GM18505 (cell line): ENCODE results near the gene LSM12.
"Not testable (repeated sequence)": the region's sequence is repeated elsewhere in the genome, so short reads cannot be mapped to it uniquely, and the experiment has no call there.

ENCODE experiments used
- ATAC-seq: cut with Tn5 transposase; IDR thresholded peaks from one replicate; pipeline ENCODE4 v1.9.1; 2021; ENCODE audit not compliant: unreplicated experiment
- POLR2A ChIP-seq: IDR thresholded peaks from 4 replicates; pipeline ENCODE4 v1.6.1; 2011; ENCODE audit warnings: borderline replicate concordance; ENCODE audit not compliant: insufficient read depth, insufficient read length; ENCODE audit errors: extremely low read depth

The LSM12 gene

DNA sequence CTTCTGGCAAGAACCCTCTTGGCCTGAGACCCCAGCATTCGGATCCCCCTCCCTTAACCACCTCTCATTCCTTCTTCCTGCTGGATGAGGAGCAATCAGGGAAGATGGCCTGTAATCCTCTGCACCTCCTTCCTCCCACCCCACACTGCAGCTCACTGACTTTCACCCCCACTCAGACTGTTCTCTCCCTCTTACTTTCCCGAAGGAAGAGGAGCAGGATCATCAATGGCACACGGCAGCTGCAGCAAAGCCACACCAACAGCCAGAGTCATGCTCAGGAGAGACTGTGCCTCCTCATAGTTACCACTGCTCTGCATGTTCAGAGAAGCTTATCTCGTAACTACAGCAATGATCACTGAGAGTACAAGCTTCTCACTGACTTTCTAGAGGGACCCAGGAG lies 41.6 kb downstream of the LSM12 start:
- no peak for ATAC-seq
- TF ChIP-seq POLR2A = no peak

DNA sequence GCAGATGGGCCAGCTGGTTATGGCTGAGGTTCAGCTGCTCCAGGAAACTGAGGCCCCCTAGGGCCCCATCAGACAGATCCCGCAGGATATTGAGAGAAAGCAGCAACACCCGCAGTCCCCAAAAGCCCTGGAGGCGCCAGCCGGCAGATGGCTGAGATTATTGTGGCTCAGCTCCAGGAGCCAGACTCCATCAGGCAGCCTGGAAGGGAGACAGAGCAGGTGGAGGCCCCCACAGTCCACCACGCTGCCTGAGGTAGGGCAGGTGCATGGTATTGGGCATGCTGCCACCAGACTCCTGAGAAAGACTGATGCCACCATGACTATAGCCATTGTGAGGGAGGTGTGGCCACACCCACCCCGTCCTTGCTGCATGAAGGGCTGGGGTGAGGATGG lies 42.2 kb downstream of the LSM12 start:
- no peak for ATAC-seq
- no peak for TF ChIP-seq POLR2A

DNA sequence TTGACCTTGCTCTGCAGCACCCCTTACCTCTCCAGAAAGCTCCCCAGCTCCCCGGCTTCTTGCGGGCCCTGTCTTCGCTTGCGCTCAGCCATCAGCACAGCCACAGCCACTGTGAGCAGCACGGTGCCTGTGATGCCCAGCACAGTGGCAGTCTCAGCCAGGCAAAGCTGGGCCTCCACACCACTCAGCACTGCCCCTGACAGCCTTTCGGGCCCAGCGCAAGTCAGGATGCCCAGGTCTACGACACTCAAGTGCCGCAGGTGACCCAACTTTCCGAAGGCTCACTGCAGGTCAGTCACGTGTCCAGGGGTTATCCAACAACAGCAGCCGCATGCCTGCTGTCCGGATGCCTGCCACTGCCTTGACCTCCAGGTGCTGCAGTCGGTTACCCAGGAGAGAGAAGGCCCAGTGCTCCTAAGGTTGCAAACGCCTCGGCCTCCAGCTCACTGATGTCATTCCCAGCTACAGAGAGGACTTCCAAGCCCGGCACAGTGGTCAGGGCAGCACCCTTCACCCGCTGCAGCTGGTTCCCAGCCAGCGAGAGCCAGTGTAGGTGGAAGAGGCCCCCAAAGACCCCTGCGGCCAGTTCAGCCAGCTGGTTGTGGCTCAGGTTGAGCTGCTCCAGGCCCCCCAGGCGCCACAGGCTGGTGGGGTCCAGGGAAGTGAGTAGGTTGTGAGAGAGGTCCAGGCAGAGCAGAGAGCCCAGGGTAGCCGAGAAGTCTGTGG lies 42.8 kb downstream of the LSM12 start:
- ATAC-seq = no peak
- no peak for TF ChIP-seq POLR2A

DNA sequence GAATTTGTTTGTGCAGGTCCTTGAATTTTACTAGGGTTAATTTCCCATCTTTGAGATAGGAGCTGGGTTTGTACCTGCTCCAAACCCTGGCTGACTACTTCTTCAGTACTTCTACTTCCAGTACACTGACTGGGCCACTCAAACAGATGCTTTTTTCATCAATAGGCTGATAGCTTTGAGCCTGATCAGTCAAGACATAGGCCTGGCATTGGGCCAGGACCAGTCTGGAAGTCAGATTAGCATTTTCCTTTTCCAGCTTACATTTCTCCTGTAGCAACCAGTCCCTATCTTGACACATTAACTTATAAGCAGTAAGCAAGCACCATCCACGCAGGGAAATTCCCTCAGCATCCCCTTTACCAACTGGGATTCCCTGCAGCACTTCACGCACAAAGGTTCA lies 44.2 kb downstream of the LSM12 start:
- no peak for TF ChIP-seq POLR2A
- no peak for ATAC-seq

DNA sequence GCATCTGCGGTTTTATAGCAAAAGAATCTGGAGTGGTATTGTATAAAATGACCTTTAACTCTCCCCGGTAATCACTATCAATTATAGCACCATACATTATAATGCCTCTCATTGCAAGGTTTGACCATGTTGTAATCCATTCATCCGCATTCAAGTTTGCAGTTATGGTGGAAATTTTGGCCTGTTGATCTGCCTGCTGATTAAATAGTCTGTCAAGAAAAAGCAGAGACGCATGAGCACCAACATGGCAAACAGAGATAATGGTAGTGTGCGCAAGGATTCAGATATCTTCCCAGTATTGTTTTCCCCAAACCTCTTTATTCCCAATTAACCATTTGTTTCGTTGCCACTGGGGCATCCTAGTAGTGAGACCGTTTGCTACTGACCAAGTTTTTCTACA lies 45.2 kb downstream of the LSM12 start:
- not testable (repeated sequence) for ATAC-seq

DNA sequence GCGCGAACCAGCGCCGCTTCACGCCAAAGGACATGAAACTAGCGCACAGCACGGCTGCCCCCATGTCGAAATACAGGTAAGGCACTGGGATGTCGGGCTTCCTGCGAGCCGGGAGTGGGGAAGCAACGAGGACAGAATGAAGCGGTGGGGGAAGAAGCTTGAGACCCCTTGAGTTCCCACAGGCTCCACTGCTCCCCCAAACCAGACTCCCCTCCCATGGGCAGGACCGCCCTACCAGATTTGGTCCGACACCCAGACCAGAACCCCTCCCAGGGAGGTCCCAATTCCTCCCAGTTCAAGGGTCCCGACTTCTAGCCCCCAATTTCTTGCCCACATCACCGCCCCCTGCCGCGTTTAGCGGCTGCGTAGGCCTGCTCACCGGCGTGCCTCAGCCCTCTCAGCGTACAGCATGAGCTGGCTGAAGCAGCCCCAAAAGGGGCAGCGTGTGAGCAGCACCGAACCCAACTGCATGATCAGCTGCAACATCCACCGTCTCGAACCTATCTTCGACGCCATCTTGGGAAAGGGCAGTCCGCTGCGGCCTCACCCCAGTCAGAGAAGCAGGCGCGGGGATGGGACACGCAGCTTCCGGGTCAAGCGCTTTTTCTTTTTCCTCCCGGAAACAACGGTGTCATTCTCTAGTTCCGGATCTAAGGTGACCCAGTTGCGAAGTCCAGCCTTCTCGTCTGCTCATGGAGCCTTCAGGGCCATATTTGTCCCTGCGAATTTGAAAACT lies 51.9 kb downstream of the LSM12 start, which contains the start of gene TMEM101:
TSS of gene TMEM101 (minus strand) at position 527 of the 736 bp plus-strand sequence. CDS start at position 516, 11 bp downstream.
- ATAC-seq = peak; percentile 81
- TF ChIP-seq POLR2A = peak; percentile 83

DNA sequence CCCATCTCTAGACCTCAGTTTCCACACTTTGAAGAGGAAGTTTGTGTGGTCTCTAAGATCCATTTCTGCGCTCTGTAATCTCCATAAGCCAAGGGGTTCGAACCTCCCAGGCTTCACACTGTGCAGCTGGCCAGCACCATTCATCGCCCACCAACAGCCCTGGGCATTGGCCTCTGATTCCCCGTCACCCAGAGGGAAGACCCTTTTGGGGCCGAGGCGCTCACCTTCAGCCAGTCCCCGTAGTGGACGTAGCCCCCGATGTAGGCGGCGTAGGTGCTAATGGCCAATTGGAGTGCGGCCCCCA lies 52.4 kb downstream of the LSM12 start:
- no peak for TF ChIP-seq POLR2A
- ATAC-seq = no peak

DNA sequence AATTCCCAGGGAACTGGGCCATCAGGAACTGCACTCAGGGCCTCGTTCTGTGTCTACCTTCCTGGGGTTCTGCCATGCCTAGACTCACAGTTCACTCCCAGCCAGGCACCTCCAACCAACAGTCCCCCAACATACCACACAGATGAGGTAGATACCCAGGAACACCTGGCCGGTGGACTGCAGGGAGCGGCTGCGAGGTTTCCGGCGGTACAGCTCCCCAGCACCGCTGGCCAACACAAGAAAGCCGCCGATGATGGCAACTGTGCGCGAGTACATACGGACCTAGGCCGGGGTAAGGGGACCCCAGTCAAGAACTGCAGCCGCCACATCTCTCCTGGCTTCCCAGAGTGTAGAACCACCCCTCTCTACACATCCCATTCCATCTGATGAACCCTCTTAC lies 53.6 kb downstream of the LSM12 start:
- ATAC-seq = no peak
- no peak for TF ChIP-seq POLR2A

DNA sequence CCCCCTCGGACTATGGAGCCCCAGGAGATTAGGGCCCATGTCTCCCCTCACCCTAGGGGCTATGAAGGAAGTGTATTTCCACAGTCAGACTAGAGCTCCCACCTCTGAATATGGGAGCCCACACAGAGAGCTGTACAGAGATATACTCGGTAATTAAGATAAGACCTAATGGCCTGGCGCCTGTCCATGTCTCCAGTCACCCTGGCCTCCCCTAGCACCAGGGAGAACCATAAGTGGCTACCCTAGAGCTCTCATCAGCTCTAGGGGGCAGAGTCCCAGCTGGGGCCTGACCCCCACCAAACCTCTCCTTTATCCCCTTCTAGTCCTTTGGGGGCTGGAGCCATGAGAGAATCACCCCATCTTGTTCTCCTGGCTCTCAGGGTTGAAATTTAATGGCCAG lies 54.1 kb downstream of the LSM12 start:
- TF ChIP-seq POLR2A = no peak
- no peak for ATAC-seq

DNA sequence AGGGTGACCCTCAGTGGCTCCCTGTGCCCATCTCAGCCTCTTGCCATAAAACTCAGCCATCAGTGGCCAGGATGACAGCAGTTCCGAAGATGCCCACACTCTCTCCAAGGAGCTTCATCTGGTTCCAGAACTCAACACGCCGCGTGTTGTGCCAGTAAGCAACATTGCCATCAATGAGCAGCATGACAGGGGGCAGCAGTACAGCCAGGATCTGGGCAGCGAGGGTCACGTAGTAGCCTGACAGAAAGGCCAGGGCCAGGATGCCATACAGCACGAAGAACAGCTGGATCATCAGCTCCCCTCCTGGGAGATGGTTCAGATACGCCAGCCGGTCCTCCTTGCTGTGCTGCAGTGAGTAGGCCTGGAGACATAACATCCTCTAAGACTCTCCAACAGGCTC lies 54.6 kb downstream of the LSM12 start:
- no peak for TF ChIP-seq POLR2A
- ATAC-seq = no peak

DNA sequence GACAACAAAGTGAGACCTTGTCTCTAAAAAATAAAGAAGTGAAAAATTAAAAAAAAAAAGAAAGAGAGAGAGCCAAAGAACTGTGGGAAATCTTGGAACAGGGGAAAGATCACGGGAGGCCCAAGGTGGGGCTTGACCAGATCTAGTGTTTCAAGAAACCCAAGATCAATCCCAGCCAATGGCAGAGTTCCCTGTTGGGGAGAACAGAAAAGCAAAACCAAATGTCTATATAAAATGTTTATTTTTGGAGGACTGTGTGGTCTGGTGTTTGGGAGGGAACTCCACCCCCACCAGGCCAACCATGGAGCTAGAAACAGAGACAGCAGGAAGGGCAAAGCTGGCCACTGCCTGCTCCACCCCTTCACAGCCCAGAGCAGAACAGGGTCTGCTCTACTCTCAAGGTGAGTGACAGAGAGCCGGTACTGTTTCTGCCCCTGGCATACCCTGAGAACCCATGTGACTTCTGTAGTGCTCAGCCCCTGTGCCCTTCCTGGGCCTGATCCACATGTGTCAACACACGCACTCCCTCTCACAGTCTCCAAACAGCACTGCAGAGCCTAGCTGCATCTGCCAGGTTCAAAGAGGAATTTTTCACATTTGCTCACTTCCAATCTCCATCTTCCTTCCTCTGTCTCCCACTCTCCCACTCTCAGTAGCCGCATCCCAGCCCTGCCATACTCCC lies 55.4 kb downstream of the LSM12 start:
- TF ChIP-seq POLR2A = no peak
- ATAC-seq = no peak

DNA sequence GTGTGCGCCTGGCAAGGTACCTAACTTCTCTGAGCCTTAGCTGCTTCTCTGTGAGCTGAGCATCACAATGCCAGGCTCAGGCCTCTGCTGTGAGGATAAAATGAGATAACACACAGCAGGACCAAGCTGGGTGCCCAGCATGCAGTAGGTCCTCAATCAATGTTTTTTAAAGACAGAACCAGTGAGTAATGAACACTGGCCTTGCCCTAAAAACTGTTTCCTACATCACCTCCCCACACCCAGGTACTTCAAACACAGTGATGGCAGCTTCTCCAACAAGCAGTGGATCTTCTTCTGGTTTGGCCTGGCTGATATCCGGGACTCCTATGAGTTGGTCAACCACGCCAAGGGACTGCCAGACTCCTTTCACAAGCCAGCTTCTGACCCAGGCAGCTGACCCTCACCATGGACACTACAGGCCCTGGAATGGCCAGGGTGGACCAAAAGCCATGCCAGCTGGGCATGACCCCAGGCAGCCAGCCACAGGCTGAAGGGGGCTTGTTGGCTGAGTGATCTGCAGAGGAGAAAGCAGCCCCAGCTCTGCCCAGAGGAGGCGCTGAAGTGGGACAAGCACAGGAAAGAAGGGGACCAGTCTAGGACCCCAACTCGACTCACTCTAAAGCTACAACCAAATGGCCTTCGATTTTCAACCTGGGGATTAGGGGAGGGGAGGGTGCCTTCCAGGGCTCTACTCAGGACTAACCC lies 58.1 kb downstream of the LSM12 start:
- ATAC-seq = no peak
- TF ChIP-seq POLR2A = no peak
